Fibroblast of peridontal ligament (primary cell): ENCODE measurements around the gene SERPINA10.
"Not testable (repeated sequence)": the region's sequence is repeated elsewhere in the genome, so short reads cannot be mapped to it uniquely, and the experiment has no call there.

Experiments used
- DNase-seq: peaks from one replicate; pipeline ENCODE4 v3.0.0-alpha.2; 2010; ENCODE audit errors: extremely low read depth

Gene SERPINA10

DNA sequence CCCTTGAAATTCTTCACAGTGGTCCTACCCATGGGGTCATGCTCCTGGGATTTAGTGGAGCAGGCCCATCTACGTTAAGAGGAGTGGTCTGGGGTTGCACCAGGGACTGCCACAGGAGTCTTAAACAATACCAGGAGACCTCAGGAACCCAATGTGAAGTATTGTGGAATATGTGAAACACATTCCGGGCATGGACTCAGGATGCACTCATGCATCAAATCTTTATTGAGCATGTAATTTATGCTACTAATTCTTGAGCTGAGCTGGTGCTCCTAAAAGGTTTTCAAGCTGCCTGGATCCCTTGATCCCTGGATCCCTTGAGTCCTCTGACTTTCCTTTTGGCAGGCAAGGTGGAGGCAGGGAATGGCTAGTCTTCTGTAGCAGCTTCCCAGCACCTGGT, 8.8 kb downstream of the SERPINA10 start:
- no peak for DNase-seq

DNA sequence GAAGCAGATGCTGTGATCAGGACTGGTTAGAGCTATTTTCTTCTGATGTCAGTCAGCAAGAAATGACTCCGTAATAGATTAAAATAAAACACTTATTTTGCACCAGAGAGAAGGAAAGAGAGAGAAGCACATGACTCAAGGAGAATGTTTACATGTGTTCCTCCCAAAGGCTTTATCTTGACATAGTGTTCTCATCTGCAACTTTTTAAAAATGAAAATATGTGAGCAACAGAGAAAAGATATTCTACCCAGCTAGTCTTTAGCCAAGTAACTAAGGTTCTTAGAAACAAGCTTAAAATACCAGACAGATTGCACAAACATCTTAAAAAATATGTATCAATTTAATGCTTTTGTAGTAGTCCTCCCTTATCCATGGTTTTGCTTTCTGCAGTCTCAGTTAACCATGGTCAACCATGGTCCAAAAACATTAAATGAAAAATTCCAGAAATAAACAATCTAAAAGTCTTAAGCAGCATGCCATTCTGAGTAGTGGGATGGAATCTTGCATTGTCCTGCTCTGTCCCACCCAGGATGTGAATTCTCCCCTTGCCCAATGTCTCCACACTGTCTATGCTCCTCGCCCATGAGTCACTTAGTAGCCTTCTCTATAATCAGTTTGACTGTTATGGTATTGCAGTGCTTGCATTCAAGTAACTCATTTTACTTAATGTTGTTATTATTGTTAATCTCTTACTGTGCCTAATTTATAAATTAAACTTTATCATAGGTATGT, 9.9 kb downstream of the SERPINA10 start:
- peak; percentile 29 for DNase-seq

DNA sequence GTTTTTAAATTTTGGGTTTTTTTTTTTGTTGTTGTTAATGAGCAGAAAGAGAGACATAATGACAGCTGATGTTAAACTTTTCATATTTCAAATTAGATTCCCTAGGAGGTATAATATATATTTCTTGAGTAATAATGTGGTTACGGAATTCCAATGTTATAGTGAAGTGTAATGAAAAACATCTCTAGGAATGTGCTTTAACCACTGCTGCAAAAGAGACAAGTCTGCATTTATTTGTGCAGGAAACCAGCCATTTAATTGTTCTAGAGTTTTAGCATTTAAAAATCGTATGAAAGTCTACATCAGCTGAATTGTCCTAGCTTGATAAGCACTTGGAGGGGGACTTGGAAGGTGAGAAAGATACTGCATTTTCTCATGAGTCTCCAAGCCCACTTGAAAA, 14.3 kb downstream of the SERPINA10 start:
- peak; percentile 17 for DNase-seq

DNA sequence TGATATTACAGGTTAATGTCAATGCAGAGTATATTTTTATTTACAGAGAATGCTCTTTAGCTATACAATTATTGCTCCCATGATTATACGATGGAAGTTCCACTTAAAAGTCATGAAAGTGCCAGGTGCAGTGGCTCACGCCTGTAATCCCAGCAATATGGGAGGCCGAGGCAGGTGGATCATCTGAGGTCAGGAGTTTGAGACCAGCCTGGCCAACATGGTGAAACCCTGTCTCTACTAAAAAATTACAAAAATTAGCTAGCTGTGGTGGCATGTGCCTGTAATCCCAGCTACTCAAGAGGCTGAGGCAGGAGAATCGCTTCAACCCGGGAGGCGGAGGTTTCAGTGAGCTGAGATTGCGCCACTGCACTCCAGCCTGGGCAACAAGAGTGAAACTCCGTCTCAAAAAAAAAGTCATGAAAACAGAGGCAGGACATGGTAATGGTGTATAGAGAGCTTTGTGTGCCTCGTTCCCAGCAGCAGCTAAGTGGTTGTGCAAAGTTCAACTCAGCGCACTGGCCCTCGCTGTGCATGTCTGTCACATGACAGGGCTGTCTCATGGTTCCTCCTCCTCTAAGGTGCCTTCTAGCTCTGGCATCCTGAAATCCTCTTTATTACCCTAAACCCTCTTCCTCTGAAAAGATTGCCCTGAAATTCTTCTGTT, 16.0 kb downstream of the SERPINA10 start:
- not testable (repeated sequence) for DNase-seq

DNA sequence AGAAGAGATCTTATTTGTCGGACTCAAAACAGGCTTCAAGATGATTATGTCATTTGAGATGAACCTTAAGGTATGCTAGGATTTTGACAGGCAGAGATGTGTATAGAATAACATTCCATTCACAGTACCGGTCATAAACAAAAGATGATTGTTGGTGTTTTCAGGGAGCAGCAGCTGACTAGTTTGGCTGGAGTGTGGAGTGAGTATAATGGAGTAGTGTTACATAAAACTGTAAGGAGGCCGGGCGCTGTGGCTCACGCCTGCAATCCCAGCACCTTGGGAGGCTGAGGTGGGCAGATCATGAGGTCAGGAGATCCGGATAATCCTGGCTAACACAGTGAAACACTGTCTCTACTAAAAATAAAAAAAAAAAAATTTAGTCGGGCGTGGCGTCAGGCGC, 23.9 kb downstream of the SERPINA10 start:
- no peak for DNase-seq

DNA sequence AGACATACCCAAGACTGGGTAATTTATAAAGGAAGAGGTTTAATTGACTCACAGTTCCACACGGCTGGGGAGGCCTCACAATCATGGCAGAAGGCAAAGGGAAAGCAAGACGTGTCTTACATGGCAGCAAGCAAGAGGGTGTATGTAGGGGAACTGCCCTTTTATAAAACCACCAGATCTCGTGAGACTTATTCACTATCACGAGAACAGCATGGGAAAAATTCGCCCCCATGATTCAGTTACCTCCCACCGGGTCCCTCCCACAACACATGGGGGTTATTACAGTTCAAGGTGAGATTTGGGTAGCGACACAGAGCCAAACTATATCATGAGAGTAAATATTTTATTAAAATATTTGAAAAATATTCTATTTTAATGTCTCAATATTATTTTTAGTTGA, 24.5 kb downstream of the SERPINA10 start:
- not testable (repeated sequence) for DNase-seq

DNA sequence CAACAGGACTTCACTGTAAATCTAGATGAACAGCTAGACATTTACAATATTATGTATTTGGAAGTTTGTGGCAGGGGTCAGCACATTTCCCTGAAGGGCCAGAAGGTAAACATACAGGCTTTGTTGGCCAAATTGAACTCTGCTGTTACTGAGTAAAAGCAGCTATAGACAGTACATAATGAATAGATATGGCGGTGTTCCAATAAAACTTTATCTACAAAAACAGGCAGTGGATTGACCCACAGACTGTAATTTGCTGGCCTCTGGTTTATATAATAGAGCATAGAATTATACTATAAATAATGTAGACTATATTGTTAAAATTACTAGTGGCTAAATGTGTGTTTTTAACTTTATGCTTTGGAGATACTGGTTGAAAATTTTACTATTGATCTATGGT, 25.7 kb downstream of the SERPINA10 start:
- no peak for DNase-seq

DNA sequence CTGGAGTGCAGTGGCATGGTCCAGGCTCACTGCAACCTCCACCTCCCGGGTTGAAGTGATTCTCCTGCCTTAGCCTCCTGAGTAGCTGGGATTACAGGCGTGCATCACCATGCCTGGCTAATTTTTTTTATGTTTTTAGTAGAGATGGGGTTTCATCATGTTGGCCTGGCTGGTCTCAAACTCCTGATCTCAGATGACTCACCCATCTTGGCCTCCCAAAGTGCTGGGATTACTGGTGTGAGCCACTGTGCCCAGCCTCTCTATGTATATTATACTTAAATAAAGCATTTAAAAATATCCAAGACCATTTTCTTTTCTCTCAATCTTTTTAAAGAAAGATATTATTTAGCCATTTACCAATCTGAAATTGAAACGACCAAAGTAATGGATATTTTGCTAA, 28.9 kb downstream of the SERPINA10 start:
- DNase-seq: peak; percentile 1

DNA sequence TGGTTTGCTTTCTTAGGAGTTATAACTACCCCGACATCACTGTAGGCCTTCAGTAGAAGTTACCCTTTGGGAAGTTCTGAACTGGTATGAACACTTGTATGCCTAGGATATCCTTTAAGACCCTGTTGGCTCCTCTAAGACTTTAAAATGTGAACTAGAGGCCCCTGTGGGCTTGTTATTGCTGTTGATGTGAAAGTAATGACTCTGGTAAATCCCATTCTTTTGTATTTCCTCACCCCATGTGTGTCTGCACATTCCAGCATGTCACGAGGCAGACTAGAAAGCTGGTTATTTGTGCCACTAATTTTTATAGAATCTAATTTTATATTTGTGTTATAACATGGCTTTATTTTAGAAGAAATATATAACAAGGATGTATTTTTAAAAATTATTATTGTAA, 48.9 kb downstream of the SERPINA10 start:
- DNase-seq: peak; percentile 1

DNA sequence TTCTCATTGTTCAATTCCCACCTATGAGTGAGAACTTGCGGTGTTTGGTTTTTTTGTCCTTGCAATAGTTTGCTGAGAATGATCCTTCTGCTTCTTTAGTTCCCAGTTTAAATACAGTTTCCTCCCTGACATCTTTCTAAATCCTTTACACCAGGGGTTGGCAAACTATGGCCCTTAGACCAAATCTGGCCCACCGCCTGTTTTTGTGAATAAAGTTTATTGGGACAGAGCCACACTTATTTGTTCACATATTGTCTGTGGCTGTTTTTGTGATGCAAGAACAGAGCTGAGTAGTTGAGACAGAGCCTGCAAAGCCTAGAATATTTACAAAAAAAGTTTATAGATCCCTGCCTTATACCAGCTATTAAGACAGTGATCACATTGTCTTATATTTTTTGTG, 53.7 kb downstream of the SERPINA10 start:
- no peak for DNase-seq

DNA sequence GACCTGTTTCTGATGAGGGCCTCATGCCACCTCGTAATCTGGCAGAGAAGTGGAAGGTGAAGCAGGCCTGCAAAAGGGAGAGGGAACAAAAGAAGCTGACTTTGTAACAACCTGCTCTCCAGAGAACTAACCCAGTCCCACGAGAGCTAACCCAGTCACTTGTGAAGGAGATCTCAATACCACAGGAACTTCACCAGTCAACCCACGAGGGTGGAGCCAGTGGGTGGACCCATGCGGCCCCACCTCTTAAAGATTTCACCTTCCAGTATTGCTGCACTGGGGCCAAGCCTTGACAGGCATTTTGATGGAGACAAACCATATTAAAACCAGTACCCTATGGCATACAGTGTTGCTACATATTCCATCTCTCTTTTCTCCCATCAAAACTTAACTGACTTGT, 55.1 kb downstream of the SERPINA10 start:
- no peak for DNase-seq

DNA sequence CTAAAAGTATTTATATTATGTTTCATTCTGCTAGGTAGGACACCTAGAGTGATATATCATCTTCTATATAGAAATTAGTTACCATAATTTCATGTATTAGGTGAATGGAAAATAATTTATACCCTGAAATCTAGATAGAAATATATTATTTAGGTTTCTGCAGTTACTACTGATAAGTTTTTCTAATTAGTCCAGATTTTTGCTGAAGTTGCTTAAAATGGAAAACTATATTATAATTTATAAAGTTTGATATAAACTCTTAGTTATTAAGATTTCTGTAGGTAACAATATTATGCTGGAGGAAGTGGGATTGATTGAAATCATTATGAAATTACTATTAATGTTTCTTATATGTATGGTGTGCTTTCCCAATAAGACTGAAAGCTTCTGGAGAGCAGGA, 56.0 kb downstream of the SERPINA10 start:
- no peak for DNase-seq
